ENCODE measurements around the gene TMEFF2. TPM values are rescaled to one million over a fixed set of nuclear protein-coding genes. Genes with fewer than 3 reads are reported as not detected.
"Not testable (repeated sequence)": the region's sequence is repeated elsewhere in the genome, so short reads cannot be mapped to it uniquely, and the experiment has no call there.

TMEFF2 gene
- total and polyA plus RNA-seq, 2 donors, result 3.5 to 4.7 TPM

GRCh38 chr2:192091476-192091875 lies 103.3 kb downstream of the TMEFF2 start:
- Histone ChIP-seq H3K36me3 (ENCODE audit: insufficient read depth) (no peaks in the 10 kb centered on the region), H3K27ac (ENCODE audit: low read depth) (no peak overlapping the region), H3K4me3 (ENCODE audit: low read depth, low read length) (no peak overlapping the region), H3K4me1 (ENCODE audit: insufficient read depth) (no peaks in the 10 kb centered on the region)
- 60% methylated on average over 1 of the region's 1 CpG for WGBS
- DNase-seq (ENCODE audit: extremely low spot score), result no peak

DNA sequence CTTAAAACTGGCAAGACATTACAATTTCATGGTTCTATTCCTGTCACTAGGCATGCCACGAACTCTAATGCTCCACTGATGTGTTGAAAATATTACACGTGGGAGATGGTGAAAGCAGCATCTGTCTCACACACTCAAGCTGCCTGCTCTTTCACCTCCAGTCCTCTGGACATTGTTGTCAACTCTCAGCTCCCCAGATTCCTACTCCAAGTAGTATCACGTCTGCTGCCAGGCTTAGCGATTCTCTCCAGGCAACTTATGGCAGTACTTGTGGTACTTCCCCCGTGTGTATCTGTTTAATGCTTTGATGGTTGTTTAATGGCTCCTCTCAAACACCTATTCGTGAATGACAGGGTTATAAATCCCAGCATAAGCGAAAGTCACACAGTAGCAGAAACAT lies 103.8 kb downstream of the TMEFF2 start:
- Histone ChIP-seq H3K36me3 (ENCODE audit: insufficient read depth) (no peaks in the 10 kb centered on the region), H3K4me3 (ENCODE audit: low read depth, low read length) (no peak overlapping the region), H3K27ac (ENCODE audit: low read depth) (no peak overlapping the region), H3K4me1 (ENCODE audit: insufficient read depth) (no peaks in the 10 kb centered on the region)
- 47% methylated on average over 7 of the region's 7 CpGs for WGBS
- DNase-seq (ENCODE audit: extremely low spot score), result no peak

DNA sequence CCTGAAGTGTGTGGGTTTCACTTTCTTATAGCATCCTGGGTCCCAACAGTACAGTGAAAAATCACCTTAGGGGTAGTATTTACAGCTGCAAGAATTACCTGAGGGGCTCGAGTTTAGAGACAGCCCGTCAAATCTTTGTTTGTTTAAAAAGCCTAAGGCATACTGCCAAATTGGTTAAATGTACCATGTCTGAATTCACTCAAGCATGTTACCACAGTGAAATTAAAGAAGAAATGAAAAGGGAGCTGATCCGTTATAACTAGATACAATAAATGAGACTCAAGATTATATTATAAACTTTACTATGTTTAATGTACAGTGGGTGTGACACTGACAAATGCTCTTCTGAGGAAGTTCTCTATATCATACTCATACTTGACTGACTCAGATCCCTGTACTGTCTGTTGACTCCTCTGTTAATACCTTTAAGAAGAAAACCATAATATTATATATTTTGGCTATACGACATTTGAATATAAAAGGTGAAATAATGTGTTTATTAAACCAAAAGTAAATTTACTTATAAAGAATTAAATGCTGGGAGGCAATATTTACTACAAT lies 107.3 kb downstream of the TMEFF2 start:
- Histone ChIP-seq H3K36me3 (ENCODE audit: insufficient read depth) (no peaks in the 10 kb centered on the region), H3K4me3 (ENCODE audit: low read depth, low read length) (no peak overlapping the region), H3K27ac (ENCODE audit: low read depth) (no peak overlapping the region), H3K4me1 (ENCODE audit: insufficient read depth) (no peaks in the 10 kb centered on the region)
- DNase-seq (ENCODE audit: extremely low spot score), result no peak
- 31% methylated on average over 4 of the region's 4 CpGs for WGBS

DNA sequence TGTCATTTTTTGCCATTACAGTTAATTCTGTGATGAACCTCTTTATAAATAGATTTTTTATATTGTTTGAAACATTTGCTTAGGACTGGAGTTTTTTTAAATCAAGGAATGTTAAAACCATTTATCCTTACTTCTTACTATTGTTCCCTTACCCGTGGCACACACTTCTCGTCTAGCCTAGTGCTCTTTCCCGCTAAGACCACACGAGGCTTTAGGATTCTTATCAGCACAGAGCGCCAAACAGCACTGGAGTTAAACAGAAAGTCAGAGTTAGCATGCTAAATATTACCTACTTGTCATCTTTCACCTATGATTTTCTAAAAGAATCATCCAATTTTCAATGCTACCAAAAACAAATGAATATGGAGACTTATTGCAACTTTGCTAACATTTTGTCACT lies 112.6 kb downstream of the TMEFF2 start:
- no peaks in the 10 kb centered on the region for H3K4me1 ChIP-seq (ENCODE audit: insufficient read depth)
- no peak overlapping the region for H3K27ac ChIP-seq (ENCODE audit: low read depth)
- WGBS, result 93% methylated on average over 5 of the region's 5 CpGs
- H3K36me3 ChIP-seq (ENCODE audit: insufficient read depth), result no peaks in the 10 kb centered on the region
- DNase-seq (ENCODE audit: extremely low spot score), result no peak
- no peak overlapping the region for H3K4me3 ChIP-seq (ENCODE audit: low read depth, low read length)

DNA sequence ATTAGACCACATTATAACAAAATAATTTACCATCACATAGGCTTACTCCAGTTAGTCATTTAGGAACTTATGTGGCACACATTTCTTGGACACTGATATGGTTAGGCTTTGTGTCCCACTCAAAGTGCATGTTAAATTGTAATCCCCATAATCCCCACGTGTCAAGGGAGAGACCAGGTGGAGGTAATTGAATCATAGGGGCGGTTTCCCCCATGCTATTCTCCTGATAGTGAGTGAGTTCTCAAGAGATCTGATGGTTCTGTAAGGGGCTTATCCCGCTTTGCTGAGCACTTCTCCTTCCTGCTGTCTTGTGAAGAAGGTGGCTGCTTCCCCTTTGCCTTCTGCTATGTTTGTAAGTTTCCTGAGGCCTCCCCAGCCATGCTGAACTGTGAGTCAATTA lies 114.6 kb downstream of the TMEFF2 start:
- not testable (repeated sequence) for H3K4me1 ChIP-seq (ENCODE audit: insufficient read depth); DNase-seq (ENCODE audit: extremely low spot score); H3K4me3 ChIP-seq (ENCODE audit: low read depth, low read length); H3K27ac ChIP-seq (ENCODE audit: low read depth); H3K36me3 ChIP-seq (ENCODE audit: insufficient read depth)
- 92% methylated on average over 3 of the region's 3 CpGs for WGBS

GRCh38 chr2:192073878-192074277 lies 120.9 kb downstream of the TMEFF2 start:
- Histone ChIP-seq H3K27ac (ENCODE audit: low read depth) (no peak overlapping the region), H3K4me1 (ENCODE audit: insufficient read depth) (no peaks in the 10 kb centered on the region), H3K4me3 (ENCODE audit: low read depth, low read length) (no peak overlapping the region), H3K36me3 (ENCODE audit: insufficient read depth) (no peaks in the 10 kb centered on the region)
- no peak for DNase-seq (ENCODE audit: extremely low spot score)

GRCh38 chr2:192072778-192073177 lies 122.0 kb downstream of the TMEFF2 start:
- no peak for DNase-seq (ENCODE audit: extremely low spot score)
- H3K4me3 ChIP-seq (ENCODE audit: low read depth, low read length), result no peak overlapping the region
- H3K4me1 ChIP-seq (ENCODE audit: insufficient read depth), result no peaks in the 10 kb centered on the region
- 63% methylated on average over 1 of the region's 1 CpG for WGBS
- no peaks in the 10 kb centered on the region for H3K36me3 ChIP-seq (ENCODE audit: insufficient read depth)
- H3K27ac ChIP-seq (ENCODE audit: low read depth), result no peak overlapping the region

GRCh38 chr2:192072261-192072660 lies 122.5 kb downstream of the TMEFF2 start:
- 74% methylated on average over 2 of the region's 2 CpGs for WGBS
- DNase-seq (ENCODE audit: extremely low spot score), result no peak
- H3K4me1 ChIP-seq (ENCODE audit: insufficient read depth), result no peaks in the 10 kb centered on the region
- no peak overlapping the region for H3K27ac ChIP-seq (ENCODE audit: low read depth)
- no peaks in the 10 kb centered on the region for H3K36me3 ChIP-seq (ENCODE audit: insufficient read depth)
- H3K4me3 ChIP-seq (ENCODE audit: low read depth, low read length), result no peak overlapping the region

- Histone ChIP-seq H3K4me3 (ENCODE audit: low read depth, low read length) (no peak overlapping the region), H3K36me3 (ENCODE audit: insufficient read depth) (no peaks in the 10 kb centered on the region), H3K27ac (ENCODE audit: low read depth) (no peak overlapping the region), H3K4me1 (ENCODE audit: insufficient read depth) (no peaks in the 10 kb centered on the region)
- DNase-seq (ENCODE audit: extremely low spot score), result no peak
- 49% methylated on average over 1 of the region's 1 CpG for WGBS
Measured at GRCh38 chr2:192070099-192070498, 124.6 kb downstream of the TMEFF2 start.

- H3K4me1 ChIP-seq (ENCODE audit: insufficient read depth), result no peaks in the 10 kb centered on the region
- H3K27ac ChIP-seq (ENCODE audit: low read depth), result no peak overlapping the region
- WGBS, result 98% methylated on average over 1 of the region's 1 CpG
- no peaks in the 10 kb centered on the region for H3K36me3 ChIP-seq (ENCODE audit: insufficient read depth)
- no peak for DNase-seq (ENCODE audit: extremely low spot score)
- no peak overlapping the region for H3K4me3 ChIP-seq (ENCODE audit: low read depth, low read length)
Measured at GRCh38 chr2:192069417-192069816, 125.3 kb downstream of the TMEFF2 start.

DNA sequence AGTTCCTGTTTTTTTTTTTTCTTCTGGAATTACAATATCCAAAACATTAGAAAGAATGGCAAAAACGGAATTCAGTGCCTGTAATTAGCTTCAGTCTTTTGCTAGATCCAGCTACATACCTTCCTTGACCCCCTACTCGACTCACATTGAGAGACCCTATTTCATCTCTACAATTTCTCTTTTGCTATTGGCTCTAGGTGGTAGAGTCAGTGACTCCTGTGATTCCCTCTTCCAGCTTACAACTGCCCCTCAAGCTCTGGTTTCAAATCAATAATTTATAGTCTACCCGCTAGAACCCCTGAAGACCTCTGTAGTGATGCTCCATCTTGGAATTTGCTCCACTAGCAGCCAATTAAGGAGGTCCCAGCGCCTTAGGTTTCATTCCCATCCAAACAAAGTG lies 125.8 kb downstream of the TMEFF2 start:
- 95% methylated on average over 4 of the region's 4 CpGs for WGBS
- H3K4me1 ChIP-seq (ENCODE audit: insufficient read depth), result no peaks in the 10 kb centered on the region

GRCh38 chr2:192067631-192068030 lies 127.1 kb downstream of the TMEFF2 start:
- 79% methylated on average over 1 of the region's 1 CpG for WGBS
- DNase-seq (ENCODE audit: extremely low spot score), result no peak
- no peaks in the 10 kb centered on the region for H3K36me3 ChIP-seq (ENCODE audit: insufficient read depth)
- no peak overlapping the region for H3K27ac ChIP-seq (ENCODE audit: low read depth)
- no peak overlapping the region for H3K4me3 ChIP-seq (ENCODE audit: low read depth, low read length)
- H3K4me1 ChIP-seq (ENCODE audit: insufficient read depth), result no peaks in the 10 kb centered on the region

More for the DNA sequence above, 125.8 kb downstream of the TMEFF2 start:
- Histone ChIP-seq H3K36me3 (ENCODE audit: insufficient read depth) (no peaks in the 10 kb centered on the region), H3K27ac (ENCODE audit: low read depth) (no peak overlapping the region), H3K4me3 (ENCODE audit: low read depth, low read length) (no peak overlapping the region)
- DNase-seq (ENCODE audit: extremely low spot score), result no peak

GRCh38 chr2:192064459-192064858 lies 130.3 kb downstream of the TMEFF2 start:
- no peaks in the 10 kb centered on the region for H3K36me3 ChIP-seq (ENCODE audit: insufficient read depth)
- no peak for DNase-seq (ENCODE audit: extremely low spot score)
- no peaks in the 10 kb centered on the region for H3K4me1 ChIP-seq (ENCODE audit: insufficient read depth)
- H3K27ac ChIP-seq (ENCODE audit: low read depth), result no peak overlapping the region
- WGBS, result 95% methylated on average over 2 of the region's 2 CpGs
- H3K4me3 ChIP-seq (ENCODE audit: low read depth, low read length), result no peak overlapping the region

GRCh38 chr2:192060161-192060560 lies 134.6 kb downstream of the TMEFF2 start:
- DNase-seq (ENCODE audit: extremely low spot score), result no peak
- H3K27ac ChIP-seq (ENCODE audit: low read depth), result no peak overlapping the region
- WGBS, result 80% methylated on average over 3 of the region's 3 CpGs
- H3K36me3 ChIP-seq (ENCODE audit: insufficient read depth), result no peaks in the 10 kb centered on the region
- H3K4me3 ChIP-seq (ENCODE audit: low read depth, low read length), result no peak overlapping the region
- no peaks in the 10 kb centered on the region for H3K4me1 ChIP-seq (ENCODE audit: insufficient read depth)

- H3K4me1 ChIP-seq (ENCODE audit: insufficient read depth), result no peaks in the 10 kb centered on the region
- H3K27ac ChIP-seq (ENCODE audit: low read depth), result no peak overlapping the region
- H3K4me3 ChIP-seq (ENCODE audit: low read depth, low read length), result no peak overlapping the region
- no peaks in the 10 kb centered on the region for H3K36me3 ChIP-seq (ENCODE audit: insufficient read depth)
- DNase-seq (ENCODE audit: extremely low spot score), result no peak
- 97% methylated on average over 2 of the region's 2 CpGs for WGBS
Measured at GRCh38 chr2:192059266-192059665, 135.5 kb downstream of the TMEFF2 start.

All from urinary bladder (tissue), 4 donors.